Medulla oblongata (tissue), 1 donor: ENCODE measurements around the gene COX4I1.
"Not testable (repeated sequence)": the region's sequence is repeated elsewhere in the genome, so short reads cannot be mapped to it uniquely, and the experiment has no call there.

Experiments
- DNase-seq: peaks from one replicate; pipeline ENCODE4 v3.0.0-alpha.2; 2015; ENCODE audit errors: extremely low spot score

Gene COX4I1

GRCh38 chr16:85824161-85825135 is 25.0 kb downstream of the COX4I1 start:
- no peak for DNase-seq

DNA sequence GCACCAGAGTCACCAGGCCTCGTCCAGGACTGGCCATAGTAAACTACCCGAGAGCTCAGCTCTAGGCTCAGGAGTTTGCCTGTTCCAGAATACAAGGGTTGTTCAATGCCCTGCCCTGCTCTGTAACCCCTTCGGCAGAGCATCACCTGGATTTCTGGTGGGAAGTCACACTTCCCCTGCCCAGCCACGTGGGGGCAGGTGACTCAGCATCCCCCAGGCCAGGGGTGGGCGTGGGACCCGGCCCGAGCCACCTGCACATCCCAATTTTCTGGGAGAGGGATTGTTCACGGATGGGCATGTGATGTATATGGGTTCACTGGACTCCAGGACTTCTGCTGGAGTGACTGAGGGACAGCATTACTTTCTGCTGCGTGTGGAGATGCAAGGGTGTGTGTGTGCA is 25.8 kb downstream of the COX4I1 start:
- DNase-seq: no peak

DNA sequence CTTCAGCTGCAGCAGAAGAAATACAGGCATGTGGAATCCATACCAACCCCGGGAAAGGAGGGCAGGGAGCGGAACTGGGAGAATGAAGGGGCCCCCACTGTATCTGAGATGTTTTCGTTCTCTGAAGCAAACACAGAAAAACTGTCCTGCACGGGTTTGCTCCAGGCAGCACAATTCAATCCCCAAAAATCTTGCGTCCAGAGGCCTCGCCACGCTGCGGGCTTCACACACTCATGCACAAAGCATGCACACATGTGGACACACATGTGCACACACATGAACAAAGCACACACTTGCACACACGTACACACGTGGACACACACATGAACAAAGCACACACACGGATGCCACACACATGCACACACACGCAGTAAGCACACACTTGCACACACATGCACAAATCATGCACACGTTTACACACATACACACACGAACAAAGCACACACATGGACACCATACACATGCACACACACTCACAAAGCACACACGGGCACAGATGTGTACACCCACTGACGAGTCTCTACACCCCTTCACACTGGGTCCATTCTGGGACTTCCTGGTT is 27.3 kb downstream of the COX4I1 start:
- DNase-seq: no peak

GRCh38 chr16:85828166-85828565 is 28.7 kb downstream of the COX4I1 start:
- DNase-seq: no peak

- no peak for DNase-seq
Observed at GRCh38 chr16:85829171-85829719, 29.8 kb downstream of the COX4I1 start.

DNA sequence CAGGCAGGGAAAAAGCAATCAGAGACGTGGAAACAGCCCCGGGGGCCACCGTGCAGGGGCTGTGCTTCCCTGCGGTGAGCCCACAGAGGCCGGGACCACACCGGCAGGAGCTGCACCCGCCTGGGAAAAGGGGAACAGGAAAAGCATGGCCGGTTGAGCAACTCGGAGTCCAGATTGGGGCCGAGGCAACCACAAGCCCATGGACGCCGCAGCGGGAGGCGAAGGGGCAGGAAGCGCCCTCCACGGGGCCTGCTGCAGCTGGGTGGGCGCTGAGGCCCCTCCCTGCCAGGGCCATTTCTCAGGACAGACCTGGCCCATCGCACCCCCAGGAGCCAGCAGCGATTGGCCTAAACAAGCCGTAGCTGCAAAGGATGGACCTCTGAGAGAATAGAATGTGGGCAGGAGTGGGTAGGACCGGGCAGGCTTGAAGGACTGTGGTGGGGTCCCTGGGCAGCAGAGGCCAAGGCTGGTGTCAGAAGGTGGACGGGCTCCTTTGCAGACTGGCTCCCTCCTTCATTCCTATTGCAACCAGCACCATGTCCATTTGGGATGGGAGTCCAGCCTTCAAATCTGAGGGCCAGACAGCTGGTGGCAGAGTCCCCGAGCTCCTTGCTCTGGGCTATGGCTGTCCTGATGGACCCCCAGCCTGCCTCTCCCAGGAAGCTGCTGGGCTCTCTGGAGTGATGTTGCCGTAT is 30.4 kb downstream of the COX4I1 start:
- DNase-seq: peak; percentile 69

GRCh38 chr16:85830821-85831220 is 31.3 kb downstream of the COX4I1 start:
- no peak for DNase-seq

GRCh38 chr16:85832570-85833218 is 33.2 kb downstream of the COX4I1 start:
- no peak for DNase-seq

DNA sequence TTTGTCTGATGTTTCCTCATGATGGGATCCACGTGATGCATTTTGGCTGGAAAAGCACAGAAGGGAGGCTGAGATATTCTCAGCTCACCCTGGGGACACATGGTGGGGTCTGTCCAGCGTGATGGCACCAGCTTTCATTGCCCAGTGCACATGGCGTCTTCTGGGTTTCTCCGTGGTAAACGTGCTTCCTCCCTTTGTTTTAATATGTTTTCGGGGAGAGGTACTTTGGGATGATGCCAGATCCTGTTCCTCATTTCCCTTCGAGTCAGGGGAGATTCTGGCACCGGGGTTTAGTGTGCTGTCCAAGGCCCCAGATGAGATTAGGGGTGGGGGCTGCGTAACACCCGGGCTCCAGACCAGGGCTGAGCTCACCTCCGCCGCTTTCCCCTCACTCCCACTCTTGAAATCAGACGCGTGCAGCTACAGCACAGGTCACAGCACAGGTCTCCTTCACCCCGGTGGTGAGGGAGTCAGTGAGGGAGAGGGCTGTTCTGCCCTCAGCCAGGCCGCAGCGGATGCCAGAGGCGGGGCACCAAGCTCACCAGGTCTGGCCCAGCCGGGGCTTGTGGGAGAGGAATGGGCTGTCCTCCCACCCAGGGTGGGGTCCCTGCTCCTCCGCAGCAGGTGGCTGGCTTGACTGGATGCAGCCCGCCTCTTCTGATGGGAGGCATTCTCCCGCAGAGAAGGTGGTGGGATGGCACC is 33.9 kb downstream of the COX4I1 start:
- DNase-seq: peak; percentile 45

DNA sequence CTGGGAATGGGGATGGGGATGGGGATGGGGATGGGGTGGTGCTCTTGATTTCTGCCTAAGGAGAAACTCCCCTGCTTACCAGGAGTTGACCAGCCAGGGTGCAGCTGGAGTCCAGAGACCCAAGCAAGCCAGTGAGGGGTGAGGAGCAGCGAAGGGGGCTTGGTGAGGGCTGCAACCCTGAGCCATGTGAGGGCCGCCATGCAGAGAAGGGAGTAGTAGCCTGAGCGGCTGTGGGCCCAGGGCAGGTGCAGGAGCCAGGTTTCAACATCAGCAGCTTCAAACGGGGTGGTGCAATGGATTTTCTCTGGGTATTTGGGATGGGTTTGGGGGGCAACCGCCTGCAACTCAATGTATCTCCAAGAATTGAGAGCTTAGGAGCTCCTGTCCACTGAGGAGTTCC is 35.2 kb downstream of the COX4I1 start:
- DNase-seq: no peak

- no peak for DNase-seq
Observed at GRCh38 chr16:85835227-85835751, 35.8 kb downstream of the COX4I1 start.

GRCh38 chr16:85835956-85836705 is 36.6 kb downstream of the COX4I1 start:
- DNase-seq: no peak

DNA sequence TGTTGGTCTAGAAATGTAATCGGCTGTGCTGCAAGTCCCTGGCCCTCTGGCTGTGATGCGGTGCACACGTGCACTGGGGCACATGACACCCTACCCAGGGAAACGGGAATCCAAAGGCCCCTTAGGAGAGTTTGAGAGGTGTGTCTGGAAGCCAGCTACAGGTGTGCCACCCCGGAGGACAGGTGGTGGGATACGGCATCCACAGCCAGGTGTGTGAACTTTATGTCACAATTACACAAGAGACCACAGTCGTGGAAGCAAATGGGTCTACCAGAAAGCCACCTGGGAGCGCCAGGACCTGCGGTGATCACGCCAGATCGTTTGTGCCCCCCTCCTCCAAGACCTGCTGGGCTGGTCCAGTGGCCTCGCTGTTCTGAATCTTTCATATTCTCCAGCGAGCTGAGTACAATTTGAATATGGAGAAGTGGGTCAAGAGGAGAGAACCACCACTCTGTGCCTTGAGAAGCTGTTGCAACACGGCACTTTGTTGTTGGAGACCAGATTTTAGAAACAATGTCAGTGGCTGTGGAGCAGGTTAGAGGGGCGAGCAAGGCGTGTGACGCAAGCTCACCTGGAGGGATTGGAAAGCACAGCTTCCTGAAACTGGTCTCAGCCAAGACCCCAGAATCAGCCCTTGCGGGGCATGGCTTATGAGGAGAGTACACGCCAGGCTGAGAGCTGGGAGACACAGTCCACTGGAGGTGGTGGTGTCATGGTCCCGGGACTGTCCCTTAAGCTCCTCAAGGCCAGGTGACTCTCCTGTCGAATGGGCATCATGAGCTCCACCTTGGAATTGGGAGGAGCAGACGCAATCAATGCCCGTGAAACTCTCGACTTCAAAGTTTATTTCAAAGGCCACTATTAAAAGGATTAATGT is 37.4 kb downstream of the COX4I1 start:
- no peak for DNase-seq

DNA sequence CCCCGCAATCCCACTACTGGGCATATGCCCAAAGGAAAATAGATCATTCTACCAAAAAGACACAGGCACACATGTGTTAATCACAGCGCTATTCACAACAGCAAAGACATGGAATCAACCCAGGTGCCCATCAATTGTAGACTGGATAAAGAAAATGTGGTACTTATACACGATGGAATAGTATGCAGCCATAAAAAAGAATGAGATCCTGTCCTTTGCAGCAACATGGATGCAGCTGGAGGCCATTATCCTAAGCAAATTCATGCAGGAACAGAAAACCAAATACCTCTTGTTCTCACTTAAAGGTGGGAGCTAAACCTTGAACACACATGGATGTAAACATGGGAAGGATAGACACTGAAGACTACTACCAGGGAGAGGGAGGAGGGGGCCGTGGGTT is 38.2 kb downstream of the COX4I1 start:
- not testable (repeated sequence) for DNase-seq

DNA sequence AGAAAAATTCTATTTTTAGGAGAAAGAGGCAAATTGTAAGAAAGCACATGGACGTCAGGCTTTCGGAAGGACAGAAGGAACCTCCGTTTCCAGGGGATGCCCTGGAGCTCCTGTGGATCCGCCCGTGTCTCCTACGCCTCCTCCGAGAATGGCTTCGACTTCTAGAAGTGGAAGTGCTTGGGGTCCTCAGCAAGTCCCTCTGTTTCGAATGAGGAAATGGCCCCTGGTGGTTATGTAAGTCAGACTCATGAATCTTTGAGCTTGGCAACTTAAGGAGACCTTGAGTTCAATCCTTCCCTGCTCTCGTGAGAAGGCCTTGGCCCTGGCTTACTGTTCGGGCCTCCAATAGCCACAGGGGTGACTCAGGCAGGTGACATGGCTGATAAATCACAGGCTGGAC is 38.9 kb downstream of the COX4I1 start:
- DNase-seq: peak; percentile 71

GRCh38 chr16:85838876-85839585 is 39.5 kb downstream of the COX4I1 start:
- DNase-seq: no peak

DNA sequence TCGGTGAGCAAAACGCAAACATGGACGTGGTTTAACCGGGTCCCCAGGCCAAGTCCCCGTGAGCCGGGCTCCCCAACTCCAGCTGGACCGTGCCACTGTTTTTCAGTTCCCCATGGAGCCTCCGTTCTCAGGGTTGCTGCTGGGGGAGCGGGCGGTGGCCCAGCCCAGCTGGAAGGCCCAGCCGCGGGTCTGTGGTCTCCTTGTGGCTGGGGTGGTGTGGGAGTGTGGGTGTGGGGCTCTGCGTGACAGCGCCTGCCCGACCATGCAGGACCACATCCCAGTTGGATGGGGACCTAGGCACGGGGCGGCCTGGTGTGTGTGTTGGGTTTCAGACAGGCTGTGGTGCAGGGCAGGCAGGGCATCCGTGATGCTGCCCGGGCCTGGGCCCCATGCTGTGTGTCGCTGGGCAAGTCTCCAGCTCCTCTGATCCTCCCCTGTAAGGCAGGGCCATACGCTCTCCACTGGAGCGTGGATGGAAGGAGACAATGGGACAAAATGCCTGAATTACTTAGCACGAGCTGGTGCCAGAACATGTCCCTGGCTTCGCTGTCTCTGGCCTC is 40.3 kb downstream of the COX4I1 start:
- no peak for DNase-seq

- no peak for DNase-seq
Observed at GRCh38 chr16:85840395-85840794, 40.9 kb downstream of the COX4I1 start.
